ENCODE data around the gene NLN.
"Not testable (repeated sequence)": the region's sequence is repeated elsewhere in the genome, so short reads cannot be mapped to it uniquely, and the experiment has no call there.

Gene NLN

GRCh38 chr5:65730910-65731309 is 8.9 kb downstream of the NLN start:
- DNase-seq (ENCODE audit: low spot score), result no peak
- no peak for TF ChIP-seq CTCF (IDR thresholded peaks at IDR 0.05; ENCODE audit: borderline replicate concordance, control extremely low read depth, extremely low read depth, insufficient read depth, missing control alignments)
- in situ Hi-C loops (cut with MboI; ENCODE audit: low sequenced_read_pairs, unreplicated experiment), result no loop called here

GRCh38 chr5:65732046-65732445 is 10.0 kb downstream of the NLN start:
- in situ Hi-C loops (cut with MboI; ENCODE audit: low sequenced_read_pairs, unreplicated experiment); DNase-seq (ENCODE audit: low spot score): not testable (repeated sequence)

DNA sequence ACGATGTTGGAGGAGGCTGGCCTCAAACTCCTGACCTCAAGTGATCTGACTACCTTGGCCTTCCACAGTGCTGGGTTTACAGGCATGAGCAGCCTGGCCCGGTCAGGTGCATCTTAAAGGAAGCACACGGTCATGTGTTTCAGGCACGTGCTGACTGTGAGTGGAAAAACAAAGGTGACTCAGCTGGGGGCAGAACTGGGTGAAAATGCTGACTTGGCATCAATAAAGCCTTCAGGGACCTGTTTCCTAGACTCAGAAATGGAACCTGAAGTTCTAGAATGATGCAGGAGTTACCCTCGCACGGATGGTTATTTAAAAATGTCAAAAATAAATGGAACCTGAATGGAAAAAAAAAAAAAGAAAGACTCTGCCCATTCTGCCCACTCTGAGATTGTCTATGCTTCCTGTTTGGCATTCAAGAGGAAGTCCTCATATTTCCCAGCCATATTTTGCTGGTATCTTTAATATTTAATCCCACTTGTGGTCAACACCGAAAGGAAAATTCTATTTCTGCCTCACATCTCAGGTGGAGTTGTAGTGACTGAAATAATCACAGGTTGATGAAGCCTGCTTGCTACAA is 12.3 kb downstream of the NLN start:
- in situ Hi-C loops (cut with MboI; ENCODE audit: low sequenced_read_pairs, unreplicated experiment); DNase-seq (ENCODE audit: low spot score): not testable (repeated sequence)

DNA sequence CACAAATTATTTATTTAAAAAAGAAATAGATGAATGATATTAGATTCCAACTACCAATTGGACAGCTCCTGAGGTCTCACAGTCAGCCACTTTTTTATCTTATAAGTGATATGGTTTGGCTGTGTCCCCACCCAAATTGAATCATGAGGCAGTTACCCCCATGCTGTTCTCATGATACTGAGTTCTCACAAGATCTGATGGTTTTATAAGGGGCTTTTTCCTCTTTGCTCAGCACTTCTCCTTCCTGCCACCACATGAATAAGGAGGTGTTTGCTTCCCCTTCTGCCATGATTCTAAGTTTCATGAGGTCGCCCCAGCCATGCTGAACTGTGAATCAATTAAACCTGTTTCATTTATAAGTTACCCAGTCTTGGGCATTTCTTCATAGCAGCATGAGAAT is 12.9 kb downstream of the NLN start:
- no peak for TF ChIP-seq CTCF (IDR thresholded peaks at IDR 0.05; ENCODE audit: borderline replicate concordance, control extremely low read depth, extremely low read depth, insufficient read depth, missing control alignments)
- in situ Hi-C loops (cut with MboI; ENCODE audit: low sequenced_read_pairs, unreplicated experiment), result no loop called here
- DNase-seq (ENCODE audit: low spot score), result no peak

DNA sequence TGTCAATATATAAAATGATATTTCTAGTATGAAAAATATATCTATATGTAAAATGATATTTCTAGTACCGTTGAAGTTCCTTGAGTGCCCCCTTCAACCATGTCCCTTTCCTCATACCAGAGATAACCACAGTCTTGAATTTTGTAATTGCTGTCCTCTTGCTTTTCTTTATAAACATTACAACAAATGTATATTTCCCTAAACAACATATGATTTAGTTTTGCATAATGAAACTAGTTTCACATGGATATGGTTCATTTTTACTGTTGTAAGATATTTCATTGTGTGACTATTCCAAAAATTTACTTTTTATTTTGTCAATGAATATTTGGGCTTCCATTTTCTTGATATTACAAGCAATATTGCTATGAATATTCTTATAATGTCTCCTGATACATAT is 14.0 kb downstream of the NLN start:
- DNase-seq (ENCODE audit: low spot score), result no peak
- no peak for TF ChIP-seq CTCF (IDR thresholded peaks at IDR 0.05; ENCODE audit: borderline replicate concordance, control extremely low read depth, extremely low read depth, insufficient read depth, missing control alignments)
- in situ Hi-C loops (cut with MboI; ENCODE audit: low sequenced_read_pairs, unreplicated experiment), result no loop called here

DNA sequence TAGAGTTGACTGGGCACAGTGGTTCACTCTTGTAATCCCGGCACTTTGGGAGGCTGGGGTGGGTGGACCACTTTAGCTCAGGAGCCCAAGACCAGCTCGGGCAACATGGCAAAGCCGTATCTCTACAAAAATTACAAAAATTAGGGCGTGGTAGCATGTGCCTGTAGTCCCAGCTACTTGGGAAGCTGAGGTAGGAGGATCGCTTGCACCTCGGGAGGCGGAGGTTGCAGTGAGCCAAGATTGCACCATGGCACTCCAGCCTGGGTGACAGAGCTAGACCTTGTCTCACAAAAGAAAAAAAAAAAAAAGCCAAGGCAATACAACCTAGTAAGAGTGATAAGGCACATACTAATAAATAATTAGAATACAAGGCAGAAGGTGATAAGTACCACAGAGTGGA is 15.8 kb downstream of the NLN start:
- DNase-seq (ENCODE audit: low spot score), result no peak
- no peak for TF ChIP-seq CTCF (IDR thresholded peaks at IDR 0.05; ENCODE audit: borderline replicate concordance, control extremely low read depth, extremely low read depth, insufficient read depth, missing control alignments)
- in situ Hi-C loops (cut with MboI; ENCODE audit: low sequenced_read_pairs, unreplicated experiment), result no loop called here

- in situ Hi-C loops (cut with MboI; ENCODE audit: low sequenced_read_pairs, unreplicated experiment), result no loop called here
- DNase-seq (ENCODE audit: low spot score), result no peak
- TF ChIP-seq CTCF (IDR thresholded peaks at IDR 0.05; ENCODE audit: borderline replicate concordance, control extremely low read depth, extremely low read depth, insufficient read depth, missing control alignments), result no peak
Observed at GRCh38 chr5:65738305-65738704, 16.3 kb downstream of the NLN start.

DNA sequence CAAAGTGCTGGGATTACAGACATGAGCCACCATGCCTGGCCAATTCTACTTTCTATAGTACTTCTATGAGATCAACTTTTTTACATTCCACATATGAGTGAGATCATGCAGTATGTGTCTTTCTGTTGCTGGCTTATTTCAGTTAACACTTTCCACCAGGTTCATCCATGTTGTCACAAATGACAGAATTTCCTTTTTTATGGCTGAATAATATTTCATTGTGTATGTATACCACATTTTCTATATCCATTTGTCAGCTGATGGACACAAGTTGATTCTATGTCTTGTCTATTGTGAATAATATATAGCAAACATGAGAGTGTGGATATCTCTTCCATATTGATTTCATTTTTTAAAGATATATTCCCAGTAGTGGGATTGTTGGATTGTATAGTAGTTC is 17.2 kb downstream of the NLN start:
- DNase-seq (ENCODE audit: low spot score), result no peak
- in situ Hi-C loops (cut with MboI; ENCODE audit: low sequenced_read_pairs, unreplicated experiment), result no loop called here
- no peak for TF ChIP-seq CTCF (IDR thresholded peaks at IDR 0.05; ENCODE audit: borderline replicate concordance, control extremely low read depth, extremely low read depth, insufficient read depth, missing control alignments)
